ENCODE results near the gene RAD51D.

The RAD51D gene

GRCh38 chr17:35162755-35163154 lies 43.1 kb upstream of the RAD51D start:
- in situ Hi-C loops (cut with HindIII; ENCODE audit: low sequenced_read_pairs), result no loop called here
- H3K4me3 ChIP-seq (ENCODE audit: low read depth, low read length), result no peak overlapping the region
- DNase-seq (ENCODE audit: low read depth, low spot score), result no peak
- TF ChIP-seq CTCF (IDR thresholded peaks at IDR 0.05; ENCODE audit: low read depth, low read length), result no peak

GRCh38 chr17:35161281-35161761 lies 41.7 kb upstream of the RAD51D start:
- in situ Hi-C loops (cut with HindIII; ENCODE audit: low sequenced_read_pairs), result no loop called here
- DNase-seq (ENCODE audit: low read depth, low spot score), result no peak
- TF ChIP-seq CTCF (IDR thresholded peaks at IDR 0.05; ENCODE audit: low read depth, low read length), result no peak
- no peak overlapping the region for H3K4me3 ChIP-seq (ENCODE audit: low read depth, low read length)

- DNase-seq (ENCODE audit: low read depth, low spot score), result no peak
- TF ChIP-seq CTCF (IDR thresholded peaks at IDR 0.05; ENCODE audit: low read depth, low read length), result no peak
- H3K4me3 ChIP-seq (ENCODE audit: low read depth, low read length), result no peak overlapping the region
- in situ Hi-C loops (cut with HindIII; ENCODE audit: low sequenced_read_pairs), result no loop called here
Observed at GRCh38 chr17:35160354-35161201, 40.9 kb upstream of the RAD51D start.

GRCh38 chr17:35159940-35160339 lies 40.3 kb upstream of the RAD51D start:
- TF ChIP-seq CTCF (IDR thresholded peaks at IDR 0.05; ENCODE audit: low read depth, low read length), result no peak
- in situ Hi-C loops (cut with HindIII; ENCODE audit: low sequenced_read_pairs), result no loop called here
- H3K4me3 ChIP-seq (ENCODE audit: low read depth, low read length), result no peak overlapping the region
- no peak for DNase-seq (ENCODE audit: low read depth, low spot score)

GRCh38 chr17:35155246-35155645 lies 35.6 kb upstream of the RAD51D start:
- H3K4me3 ChIP-seq (ENCODE audit: low read depth, low read length), result no peak overlapping the region
- no peak for TF ChIP-seq CTCF (IDR thresholded peaks at IDR 0.05; ENCODE audit: low read depth, low read length)
- no peak for DNase-seq (ENCODE audit: low read depth, low spot score)
- in situ Hi-C loops (cut with HindIII; ENCODE audit: low sequenced_read_pairs), result no loop called here

GRCh38 chr17:35154196-35155165 lies 34.8 kb upstream of the RAD51D start:
- in situ Hi-C loops (cut with HindIII; ENCODE audit: low sequenced_read_pairs), result no loop called here
- H3K4me3 ChIP-seq (ENCODE audit: low read depth, low read length), result no peak overlapping the region
- TF ChIP-seq CTCF (IDR thresholded peaks at IDR 0.05; ENCODE audit: low read depth, low read length), result no peak
- DNase-seq (ENCODE audit: low read depth, low spot score), result no peak
